ENCODE results near the gene SMIM21. TPM values are rescaled to one million over a fixed set of nuclear protein-coding genes. Genes with fewer than 3 reads are reported as not detected.

Gene SMIM21
- total RNA-seq, 1 donor from 2014 or later: not detected

DNA sequence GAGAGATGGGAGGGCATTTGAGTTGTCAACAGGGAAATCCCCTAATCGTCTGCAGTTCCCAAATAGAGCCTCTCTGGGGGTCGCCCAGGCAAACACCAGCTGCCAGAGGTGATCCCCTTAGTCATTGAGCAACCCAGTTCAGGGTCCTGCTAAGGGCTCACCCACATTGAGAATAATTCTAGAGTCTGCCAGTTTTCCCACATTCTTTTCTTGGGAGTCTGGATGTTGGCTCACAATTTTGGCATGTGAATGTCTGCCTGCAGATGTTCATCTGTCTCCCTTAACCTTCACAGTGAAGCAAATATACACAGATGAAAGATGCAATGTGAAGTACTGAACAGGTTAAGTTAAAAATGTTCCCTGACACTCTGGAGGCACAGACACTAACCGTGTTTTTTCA lies 11.4 kb upstream of the SMIM21 start:
- Histone ChIP-seq H3K27me3 (ENCODE audit: control insufficient read depth, insufficient read depth, low read length) (peaks cover 2% of the 10 kb centered on the region), H3K4me3 (ENCODE audit: low read depth, low read length) (no peak overlapping the region), H3K36me3 (ENCODE audit: control insufficient read depth, insufficient read depth, low read length) (no peaks in the 10 kb centered on the region)
- FAIRE-seq (no peak), DNase-seq (ENCODE audit: low read depth) (no peak)
- no peak for TF ChIP-seq CTCF (IDR thresholded peaks at IDR 0.05; ENCODE audit: insufficient read depth, low read length, severe bottlenecking)

DNA sequence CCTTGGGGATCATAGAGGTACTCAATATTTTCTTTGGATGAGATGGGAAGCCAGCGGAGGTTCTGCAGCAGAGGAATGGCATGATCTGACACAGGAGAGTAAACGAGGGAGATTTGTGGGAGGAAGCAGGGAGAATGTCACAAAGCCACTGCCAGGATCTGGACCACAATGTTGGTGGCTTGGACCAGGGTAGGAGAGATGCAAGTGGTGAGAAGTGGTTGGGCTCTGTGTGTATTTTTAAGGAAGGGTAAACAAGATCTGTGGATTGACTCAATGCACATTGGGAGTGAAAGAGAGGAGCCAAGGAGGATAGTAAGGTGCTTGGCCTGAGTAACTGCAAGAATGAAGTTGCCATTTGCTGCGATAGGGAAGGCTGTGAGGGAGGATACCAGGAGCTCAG lies 10.5 kb upstream of the SMIM21 start:
- H3K27me3 ChIP-seq (ENCODE audit: control insufficient read depth, insufficient read depth, low read length): peaks cover 2% of the 10 kb centered on the region
- no peaks in the 10 kb centered on the region for H3K36me3 ChIP-seq (ENCODE audit: control insufficient read depth, insufficient read depth, low read length)
- DNase-seq (ENCODE audit: low read depth) (no peak), FAIRE-seq (no peak)
- no peak overlapping the region for H3K4me3 ChIP-seq (ENCODE audit: low read depth, low read length)
- no peak for TF ChIP-seq CTCF (IDR thresholded peaks at IDR 0.05; ENCODE audit: insufficient read depth, low read length, severe bottlenecking)

GRCh38 chr18:75433098-75433497 lies 5.6 kb upstream of the SMIM21 start:
- no peak for TF ChIP-seq CTCF (IDR thresholded peaks at IDR 0.05; ENCODE audit: insufficient read depth, low read length, severe bottlenecking)
- H3K36me3 ChIP-seq (ENCODE audit: control insufficient read depth, insufficient read depth, low read length): no peaks in the 10 kb centered on the region
- no peak overlapping the region for H3K4me3 ChIP-seq (ENCODE audit: low read depth, low read length)
- FAIRE-seq (no peak), DNase-seq (ENCODE audit: low read depth) (no peak)
- H3K27me3 ChIP-seq (ENCODE audit: control insufficient read depth, insufficient read depth, low read length): peaks cover 2% of the 10 kb centered on the region

DNA sequence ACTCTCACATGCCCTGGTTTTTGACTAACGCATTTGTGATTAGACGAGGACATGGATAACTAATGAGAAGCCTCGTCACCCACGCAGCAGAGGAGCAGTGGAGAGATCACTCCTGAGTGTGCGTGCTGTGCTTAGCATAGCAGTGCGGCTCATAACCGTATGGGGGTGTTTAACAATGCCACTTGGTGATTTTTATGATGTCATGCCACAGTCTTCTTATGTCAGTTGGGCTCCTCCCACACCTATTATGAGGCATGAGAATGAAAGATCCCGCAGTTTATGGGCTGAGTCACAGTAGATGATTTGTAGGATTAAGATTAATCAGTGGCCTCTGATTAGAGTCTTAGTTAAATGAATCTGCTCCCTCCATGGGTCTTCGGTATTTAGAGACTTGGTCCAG lies 2.5 kb upstream of the SMIM21 start:
- DNase-seq (ENCODE audit: low read depth): no peak
- Histone ChIP-seq H3K4me3 (ENCODE audit: low read depth, low read length) (no peak overlapping the region), H3K36me3 (ENCODE audit: control insufficient read depth, insufficient read depth, low read length) (no peaks in the 10 kb centered on the region), H3K27me3 (ENCODE audit: control insufficient read depth, insufficient read depth, low read length) (peaks cover 2% of the 10 kb centered on the region)
- no peak for FAIRE-seq
- no peak for TF ChIP-seq CTCF (IDR thresholded peaks at IDR 0.05; ENCODE audit: insufficient read depth, low read length, severe bottlenecking)

DNA sequence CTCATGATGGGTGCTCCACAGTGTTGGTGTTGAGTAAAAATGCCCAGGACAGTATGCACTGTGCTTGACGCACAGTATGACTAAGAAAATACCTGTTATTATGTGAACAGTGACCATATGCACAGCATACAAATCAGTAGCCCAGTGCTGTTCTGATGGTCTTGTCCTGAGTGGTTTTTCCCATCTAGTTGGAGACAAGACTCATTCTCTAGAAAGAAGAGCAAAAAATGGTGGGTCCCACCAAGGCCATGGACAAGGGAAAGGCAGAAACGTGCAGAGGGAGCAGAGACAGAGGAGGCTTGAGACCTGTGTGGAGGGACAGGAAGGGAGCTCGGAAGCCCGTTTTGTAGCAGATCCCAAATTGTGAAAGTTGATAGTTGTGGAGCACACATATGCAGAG lies 987 bp upstream of the SMIM21 start:
- TF ChIP-seq CTCF (IDR thresholded peaks at IDR 0.05; ENCODE audit: insufficient read depth, low read length, severe bottlenecking): no peak
- Histone ChIP-seq H3K27me3 (ENCODE audit: control insufficient read depth, insufficient read depth, low read length) (peaks cover 2% of the 10 kb centered on the region), H3K36me3 (ENCODE audit: control insufficient read depth, insufficient read depth, low read length) (no peaks in the 10 kb centered on the region), H3K4me3 (ENCODE audit: low read depth, low read length) (no peak overlapping the region)
- FAIRE-seq (no peak), DNase-seq (ENCODE audit: low read depth) (no peak)

GRCh38 chr18:75422341-75422910 lies 5.1 kb downstream of the SMIM21 start:
- Histone ChIP-seq H3K36me3 (ENCODE audit: control insufficient read depth, insufficient read depth, low read length) (no peaks in the 10 kb centered on the region), H3K27me3 (ENCODE audit: control insufficient read depth, insufficient read depth, low read length) (no peaks in the 10 kb centered on the region), H3K4me3 (ENCODE audit: low read depth, low read length) (no peak overlapping the region)
- DNase-seq (ENCODE audit: low read depth): peak; percentile 17
- no peak for TF ChIP-seq CTCF (IDR thresholded peaks at IDR 0.05; ENCODE audit: insufficient read depth, low read length, severe bottlenecking)
- no peak for FAIRE-seq
